Measurements from ENCODE around the gene THEM4. TPM values are rescaled to one million over a fixed set of nuclear protein-coding genes. Genes with fewer than 3 reads are reported as not detected.
A peak's percentile ranks its signal among the peaks of the same experiment; 100 is the strongest.

The THEM4 gene
- total RNA-seq, 1 donor from 2014 or later = 9.0 TPM

- H3K27me3 Mint-ChIP-seq (ENCODE audit: unreplicated experiment) = peaks cover 10% of the 10 kb centered on the region
- peaks cover 61% of the 10 kb centered on the region for H3K4me1 Mint-ChIP-seq (ENCODE audit: unreplicated experiment)
- TF ChIP-seq CTCF (IDR thresholded peaks at IDR 0.05; ENCODE audit: unreplicated experiment) = no peak
- peaks cover 2% of the 10 kb centered on the region for H3K36me3 Mint-ChIP-seq (ENCODE audit: low read depth, unreplicated experiment)
- peak overlapping the region; percentile 84 for H3K27ac Mint-ChIP-seq (ENCODE audit: unreplicated experiment)
- peak overlapping the region; percentile 52 for H3K4me3 Mint-ChIP-seq (ENCODE audit: unreplicated experiment)
- H3K9me3 Mint-ChIP-seq (ENCODE audit: unreplicated experiment) = no peaks in the 10 kb centered on the region
- DNase-seq (ENCODE audit: low spot score) = peak; percentile 69
Observed at GRCh38 chr1:151828921-151829320, 80.4 kb downstream of the THEM4 start.

- Mint-ChIP-seq H3K9me3 (ENCODE audit: unreplicated experiment) (no peaks in the 10 kb centered on the region), H3K4me1 (ENCODE audit: unreplicated experiment) (peaks cover 66% of the 10 kb centered on the region), H3K36me3 (ENCODE audit: low read depth, unreplicated experiment) (peaks cover 3% of the 10 kb centered on the region), H3K27me3 (ENCODE audit: unreplicated experiment) (peaks cover 14% of the 10 kb centered on the region), H3K27ac (ENCODE audit: unreplicated experiment) (peak overlapping the region; percentile 19), H3K4me3 (ENCODE audit: unreplicated experiment) (peak overlapping the region; percentile 72)
- DNase-seq (ENCODE audit: low spot score) = no peak
- TF ChIP-seq CTCF (IDR thresholded peaks at IDR 0.05; ENCODE audit: unreplicated experiment) = no peak
Observed at GRCh38 chr1:151827853-151828252, 81.5 kb downstream of the THEM4 start.

GRCh38 chr1:151825751-151826660 is 83.3 kb downstream of the THEM4 start:
- H3K27me3 Mint-ChIP-seq (ENCODE audit: unreplicated experiment) = peaks cover 15% of the 10 kb centered on the region
- no peaks in the 10 kb centered on the region for H3K9me3 Mint-ChIP-seq (ENCODE audit: unreplicated experiment)
- peaks cover 3% of the 10 kb centered on the region for H3K36me3 Mint-ChIP-seq (ENCODE audit: low read depth, unreplicated experiment)
- no peak overlapping the region for H3K27ac Mint-ChIP-seq (ENCODE audit: unreplicated experiment)
- DNase-seq (ENCODE audit: low spot score) = no peak
- H3K4me3 Mint-ChIP-seq (ENCODE audit: unreplicated experiment) = no peak overlapping the region
- no peak for TF ChIP-seq CTCF (IDR thresholded peaks at IDR 0.05; ENCODE audit: unreplicated experiment)
- peaks cover 67% of the 10 kb centered on the region for H3K4me1 Mint-ChIP-seq (ENCODE audit: unreplicated experiment)

- TF ChIP-seq CTCF (IDR thresholded peaks at IDR 0.05; ENCODE audit: unreplicated experiment) = no peak
- no peak for DNase-seq (ENCODE audit: low spot score)
- H3K4me3 Mint-ChIP-seq (ENCODE audit: unreplicated experiment) = no peak overlapping the region
- H3K4me1 Mint-ChIP-seq (ENCODE audit: unreplicated experiment) = peaks cover 61% of the 10 kb centered on the region
- H3K27ac Mint-ChIP-seq (ENCODE audit: unreplicated experiment) = no peak overlapping the region
- H3K9me3 Mint-ChIP-seq (ENCODE audit: unreplicated experiment) = no peaks in the 10 kb centered on the region
- peaks cover 13% of the 10 kb centered on the region for H3K27me3 Mint-ChIP-seq (ENCODE audit: unreplicated experiment)
- H3K36me3 Mint-ChIP-seq (ENCODE audit: low read depth, unreplicated experiment) = peaks cover 3% of the 10 kb centered on the region
Observed at GRCh38 chr1:151825204-151825603, 84.1 kb downstream of the THEM4 start.

Other genes with a start within 250 kb of the THEM4 start
- gene CELF3, start 192.7 kb downstream of the THEM4 start, total RNA-seq (ENCODE audit: unreplicated experiment) = not detected
- not detected for gene RIIAD1, start 188.0 kb downstream of the THEM4 start, total RNA-seq (ENCODE audit: unreplicated experiment)
- gene MRPL9, start 146.0 kb downstream of the THEM4 start, total RNA-seq (ENCODE audit: unreplicated experiment) = 99.5 TPM
- gene TDRKH, start 119.0 kb downstream of the THEM4 start, total RNA-seq (ENCODE audit: unreplicated experiment) = 27.2 TPM
- gene LINGO4, start 104.1 kb downstream of the THEM4 start, total RNA-seq (ENCODE audit: unreplicated experiment) = 0.13 TPM
- 1.0 TPM for gene RORC, start 77.7 kb downstream of the THEM4 start, total RNA-seq (ENCODE audit: unreplicated experiment)
- gene C2CD4D, start 69.7 kb downstream of the THEM4 start, total RNA-seq (ENCODE audit: unreplicated experiment) = 0.95 TPM
- not detected for gene THEM5, start 55.8 kb downstream of the THEM4 start, total RNA-seq (ENCODE audit: unreplicated experiment)
- gene S100A10, start 84.3 kb upstream of the THEM4 start, total RNA-seq (ENCODE audit: unreplicated experiment) = 241 TPM
- 1,124 TPM for gene S100A11, start 127.5 kb upstream of the THEM4 start, total RNA-seq (ENCODE audit: unreplicated experiment)
- not detected for gene TCHHL1, start 179.6 kb upstream of the THEM4 start, total RNA-seq (ENCODE audit: unreplicated experiment)
- gene TCHH, start 205.9 kb upstream of the THEM4 start, total RNA-seq (ENCODE audit: unreplicated experiment) = 0.38 TPM
- not detected for gene RPTN, start 249.7 kb upstream of the THEM4 start, total RNA-seq (ENCODE audit: unreplicated experiment)